ENCODE data around the gene IL17D. TPM values are rescaled to one million over a fixed set of nuclear protein-coding genes. Genes with fewer than 3 reads are reported as not detected.

The IL17D gene
- total RNA-seq, 4 donors from 2014 or later: 2.4 to 3.9 TPM; not detected in 2

DNA sequence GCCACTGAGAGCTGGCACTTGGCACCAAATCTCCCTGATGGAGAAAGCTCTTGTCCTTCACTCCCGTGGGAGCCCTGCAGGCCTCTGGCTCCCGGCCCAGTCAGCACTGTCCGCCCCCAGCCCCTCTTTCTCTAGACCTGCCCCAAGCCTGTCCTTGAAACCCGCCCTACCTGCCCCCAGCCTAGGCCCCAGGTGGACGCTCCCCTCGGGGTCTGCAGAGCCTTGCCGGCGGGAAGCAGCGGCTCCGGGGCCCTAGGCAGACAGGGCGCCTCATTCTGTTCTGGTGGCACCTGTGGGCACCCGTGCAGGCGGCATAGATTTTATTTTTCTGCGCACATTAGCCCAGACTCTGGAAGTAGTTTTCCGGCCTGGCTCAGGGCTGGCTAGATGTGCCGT, 17.6 kb downstream of the IL17D start:
- peak overlapping the region in 1 of 4 donors; percentile 44 for H3K4me3 ChIP-seq

DNA sequence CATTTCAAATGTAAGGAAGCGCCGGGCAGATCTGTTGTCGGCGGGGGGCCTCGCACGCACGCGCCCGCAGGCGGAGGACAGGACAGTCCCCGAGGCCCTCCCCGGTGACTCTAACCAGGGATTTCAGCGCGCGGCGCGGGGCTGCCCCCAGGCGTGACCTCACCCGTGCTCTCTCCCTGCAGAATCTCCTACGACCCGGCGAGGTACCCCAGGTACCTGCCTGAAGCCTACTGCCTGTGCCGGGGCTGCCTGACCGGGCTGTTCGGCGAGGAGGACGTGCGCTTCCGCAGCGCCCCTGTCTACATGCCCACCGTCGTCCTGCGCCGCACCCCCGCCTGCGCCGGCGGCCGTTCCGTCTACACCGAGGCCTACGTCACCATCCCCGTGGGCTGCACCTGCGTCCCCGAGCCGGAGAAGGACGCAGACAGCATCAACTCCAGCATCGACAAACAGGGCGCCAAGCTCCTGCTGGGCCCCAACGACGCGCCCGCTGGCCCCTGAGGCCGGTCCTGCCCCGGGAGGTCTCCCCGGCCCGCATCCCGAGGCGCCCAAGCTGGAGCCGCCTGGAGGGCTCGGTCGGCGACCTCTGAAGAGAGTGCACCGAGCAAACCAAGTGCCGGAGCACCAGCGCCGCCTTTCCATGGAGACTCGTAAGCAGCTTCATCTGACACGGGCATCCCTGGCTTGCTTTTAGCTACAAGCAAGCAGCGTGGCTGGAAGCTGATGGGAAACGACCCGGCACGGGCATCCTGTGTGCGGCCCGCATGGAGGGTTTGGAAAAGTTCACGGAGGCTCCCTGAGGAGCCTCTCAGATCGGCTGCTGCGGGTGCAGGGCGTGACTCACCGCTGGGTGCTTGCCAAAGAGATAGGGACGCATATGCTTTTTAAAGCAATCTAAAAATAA, 18.2 kb downstream of the IL17D start:
- TF ChIP-seq POLR2A (IDR thresholded peaks at IDR 0.05): no peak
- TF ChIP-seq, protein P1, sequence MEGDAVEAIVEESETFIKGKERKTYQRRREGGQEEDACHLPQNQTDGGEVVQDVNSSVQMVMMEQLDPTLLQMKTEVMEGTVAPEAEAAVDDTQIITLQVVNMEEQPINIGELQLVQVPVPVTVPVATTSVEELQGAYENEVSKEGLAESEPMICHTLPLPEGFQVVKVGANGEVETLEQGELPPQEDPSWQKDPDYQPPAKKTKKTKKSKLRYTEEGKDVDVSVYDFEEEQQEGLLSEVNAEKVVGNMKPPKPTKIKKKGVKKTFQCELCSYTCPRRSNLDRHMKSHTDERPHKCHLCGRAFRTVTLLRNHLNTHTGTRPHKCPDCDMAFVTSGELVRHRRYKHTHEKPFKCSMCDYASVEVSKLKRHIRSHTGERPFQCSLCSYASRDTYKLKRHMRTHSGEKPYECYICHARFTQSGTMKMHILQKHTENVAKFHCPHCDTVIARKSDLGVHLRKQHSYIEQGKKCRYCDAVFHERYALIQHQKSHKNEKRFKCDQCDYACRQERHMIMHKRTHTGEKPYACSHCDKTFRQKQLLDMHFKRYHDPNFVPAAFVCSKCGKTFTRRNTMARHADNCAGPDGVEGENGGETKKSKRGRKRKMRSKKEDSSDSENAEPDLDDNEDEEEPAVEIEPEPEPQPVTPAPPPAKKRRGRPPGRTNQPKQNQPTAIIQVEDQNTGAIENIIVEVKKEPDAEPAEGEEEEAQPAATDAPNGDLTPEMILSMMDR (IDR thresholded peaks at IDR 0.05): no peak
- H3K4me3 ChIP-seq: peak overlapping the region in 3 of 4 donors; percentile 6 to 44 (median 38)
- H3K27me3 ChIP-seq: no peaks in the 10 kb centered on the region
- H3K36me3 ChIP-seq: no peaks in the 10 kb centered on the region
- H3K4me1 ChIP-seq: peaks cover 0 to 10% (median 7%) of the 10 kb centered on the region in 4 donors
- DNase-seq: no peak
- H3K27ac ChIP-seq: no peak overlapping the region
- H3K9me3 ChIP-seq: no peaks in the 10 kb centered on the region

More for the DNA sequence above, 17.6 kb downstream of the IL17D start:
- no peak for DNase-seq
- Histone ChIP-seq H3K27me3 (no peaks in the 10 kb centered on the region), H3K36me3 (no peaks in the 10 kb centered on the region), H3K27ac (no peak overlapping the region), H3K9me3 (no peaks in the 10 kb centered on the region), H3K4me1 (peaks cover 0 to 10% (median 7%) of the 10 kb centered on the region in 4 donors)
- TF ChIP-seq, protein P1 (IDR thresholded peaks at IDR 0.05): no peak
- TF ChIP-seq POLR2A (IDR thresholded peaks at IDR 0.05): no peak

DNA sequence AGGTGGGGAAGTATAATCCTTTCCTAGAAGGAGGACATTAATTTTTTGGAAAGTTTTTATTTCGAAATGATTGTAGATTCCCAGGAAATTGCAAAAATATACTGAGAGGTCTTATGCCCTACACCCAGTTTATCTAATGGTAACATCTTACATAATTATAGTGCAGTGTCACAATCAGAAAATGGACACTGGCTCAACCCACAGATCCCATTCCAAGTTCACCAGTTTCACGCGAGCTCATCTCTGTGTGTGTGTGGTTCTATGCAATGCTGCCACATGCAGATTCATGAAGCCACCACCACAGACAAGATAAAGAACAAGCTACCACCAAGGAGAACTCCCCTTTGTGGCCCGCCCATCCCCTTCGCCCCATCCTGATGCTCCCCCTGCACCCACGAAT, 24.4 kb downstream of the IL17D start:
- DNase-seq: no peak
- Histone ChIP-seq H3K4me3 (no peak overlapping the region), H3K27ac (no peak overlapping the region), H3K27me3 (no peaks in the 10 kb centered on the region), H3K36me3 (no peaks in the 10 kb centered on the region), H3K9me3 (no peaks in the 10 kb centered on the region), H3K4me1 (no peaks in the 10 kb centered on the region)
- TF ChIP-seq, protein P1 (IDR thresholded peaks at IDR 0.05): no peak

DNA sequence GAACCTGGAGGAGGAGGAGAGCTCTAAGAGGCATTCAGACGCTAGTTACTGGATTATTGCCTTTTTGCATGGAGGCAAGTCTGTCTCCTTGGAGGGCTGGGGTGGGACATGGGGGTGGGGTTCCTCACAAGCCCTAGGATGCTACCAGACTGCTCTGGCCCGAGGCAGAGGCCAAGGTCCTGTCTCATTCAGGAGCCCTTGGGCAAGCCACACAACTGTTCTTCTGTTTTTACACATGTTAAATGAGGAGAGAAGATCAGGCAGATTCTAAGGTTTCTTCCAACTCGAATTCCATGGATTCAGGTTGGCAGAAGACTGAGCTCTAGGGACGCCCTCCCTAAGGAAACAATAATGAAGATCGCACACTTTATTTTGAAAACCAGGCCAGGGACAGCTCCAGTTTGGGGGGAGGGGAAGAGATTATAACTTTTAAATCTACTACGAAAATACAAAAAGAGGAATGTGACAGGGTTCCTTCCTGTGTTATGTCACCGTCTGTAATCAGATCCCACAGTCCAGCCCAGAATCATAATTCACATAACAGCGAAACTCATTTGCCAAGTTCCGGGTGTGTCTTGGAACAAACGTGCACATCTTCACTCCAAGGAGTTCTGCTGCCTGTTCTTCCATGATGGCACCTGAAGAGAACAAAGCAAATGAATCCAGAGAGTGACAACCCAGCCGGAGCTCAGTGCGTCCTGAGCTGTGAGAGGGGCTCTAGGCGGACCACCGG, 25.2 kb downstream of the IL17D start:
- Histone ChIP-seq H3K4me3 (no peak overlapping the region), H3K4me1 (no peaks in the 10 kb centered on the region), H3K27me3 (no peaks in the 10 kb centered on the region), H3K36me3 (no peaks in the 10 kb centered on the region), H3K9me3 (no peaks in the 10 kb centered on the region), H3K27ac (no peak overlapping the region)
- no peak for DNase-seq
- TF ChIP-seq, protein P1 (IDR thresholded peaks at IDR 0.05): no peak
- TF ChIP-seq POLR2A (IDR thresholded peaks at IDR 0.05): no peak

DNA sequence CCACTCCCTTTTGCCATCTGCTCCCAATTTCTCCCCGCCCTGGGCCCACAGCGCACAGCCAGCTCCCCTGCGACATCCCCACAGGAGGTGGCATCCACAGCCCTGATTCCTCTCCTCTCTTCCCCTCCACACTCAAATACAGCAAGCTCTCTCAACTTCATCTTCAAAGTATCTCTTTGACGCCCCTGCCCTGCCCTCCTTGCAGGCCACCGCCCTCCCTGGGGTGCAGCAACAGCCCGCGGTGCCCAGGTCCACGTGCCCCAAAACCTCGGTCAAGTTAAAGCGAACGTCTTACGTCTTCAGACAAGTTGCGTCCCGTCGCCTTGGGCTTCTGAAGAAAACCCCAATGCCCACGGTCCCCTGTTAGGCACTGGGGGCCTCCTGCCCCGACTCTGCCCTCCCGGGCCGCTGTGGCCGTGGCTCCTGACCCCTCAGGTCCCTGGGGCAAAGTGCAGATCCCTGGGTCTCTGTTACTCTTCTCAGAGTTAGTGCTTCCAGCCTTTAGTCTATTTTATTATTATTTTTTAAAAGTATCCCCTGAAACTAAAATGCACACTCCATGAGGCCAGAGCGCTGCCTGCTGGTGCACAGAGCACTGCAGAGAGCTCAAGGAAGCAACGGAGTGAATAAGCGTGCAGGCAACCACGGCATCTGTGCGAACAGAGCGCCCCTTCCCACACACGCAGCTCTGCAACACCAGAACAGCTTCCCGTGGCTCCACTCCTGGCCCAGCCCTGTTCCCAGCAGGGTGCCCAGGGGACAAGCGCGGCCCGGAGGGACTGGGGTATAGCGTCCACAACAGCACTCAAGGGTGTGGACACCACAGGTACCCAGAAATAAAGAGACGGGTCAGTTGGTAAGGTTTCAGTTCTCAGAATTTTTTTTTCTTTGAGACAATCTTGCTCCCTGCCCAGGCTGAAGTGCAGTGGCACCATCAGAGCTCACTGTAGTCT, 26.4 kb downstream of the IL17D start:
- Histone ChIP-seq H3K36me3 (no peaks in the 10 kb centered on the region), H3K9me3 (no peaks in the 10 kb centered on the region), H3K4me1 (no peaks in the 10 kb centered on the region), H3K27ac (no peak overlapping the region), H3K27me3 (no peaks in the 10 kb centered on the region), H3K4me3 (no peak overlapping the region)
- TF ChIP-seq POLR2A (IDR thresholded peaks at IDR 0.05): no peak
- TF ChIP-seq, protein P1 (IDR thresholded peaks at IDR 0.05): no peak
- DNase-seq: no peak
